Upper lobe of left lung (tissue), 6 donors: Measurements from ENCODE around the gene KIF15. TPM values are rescaled to one million over a fixed set of nuclear protein-coding genes. Genes with fewer than 3 reads are reported as not detected.

ENCODE experiments used
- ATAC-seq, 2 donors: fragments of 200-7000 bp; cut with Tn5 transposase; one replicate each; pipeline ENCODE4 v1.9.1; 2022; ENCODE audit warnings: mild to moderate bottlenecking in 2 of 2, moderate library complexity in 2 of 2; ENCODE audit not compliant: low FRiP score in 2 of 2
- DNase-seq, 2 donors: peaks; one replicate each; pipeline ENCODE4 v3.0.0-alpha.2; 2019 to 2020
- H3K27ac ChIP-seq, 4 donors: fragments of 200-600 bp; sonication (generic); one replicate each; pipeline ENCODE4 v1.5.1; 2016 to 2019
- H3K27me3 ChIP-seq, 4 donors: fragments of 200-600 bp; sonication (generic); one replicate each; pipeline ENCODE4 v1.5.1; 2017 to 2019
- H3K36me3 ChIP-seq, 4 donors: fragments of 200-600 bp; sonication (generic); one replicate each; pipeline ENCODE4 v1.5.1; 2016 to 2019
- H3K4me1 ChIP-seq, 4 donors: fragments of 200-600 bp; sonication (generic); one replicate each; pipeline ENCODE4 v1.5.1; 2018 to 2019
- H3K4me3 ChIP-seq, 4 donors: fragments of 200-600 bp; sonication (generic); one replicate each; pipeline ENCODE4 v1.5.1; 2017 to 2019; ENCODE audit warnings: mild to moderate bottlenecking in 2 of 4, moderate library complexity in 1 of 4
- H3K9me3 ChIP-seq, 4 donors: fragments of 200-600 bp; sonication (generic); one replicate each; pipeline ENCODE4 v1.5.1; 2018 to 2019
- EP300 ChIP-seq, 4 donors: sonication (generic); formaldehyde crosslinking; IDR thresholded peaks; one replicate each; pipeline ENCODE4 v1.5.1; 2017; ENCODE audit warnings: antibody characterized with exemption in 4 of 4, control low read depth in 2 of 4
- POLR2A ChIP-seq, 4 donors: fragments of 450-650 bp; IDR thresholded peaks; one replicate each; pipeline ENCODE4 v1.5.1; 2016 to 2017; ENCODE audit warnings: antibody characterized with exemption in 4 of 4, mild to moderate bottlenecking in 2 of 4
- POLR2AphosphoS5 ChIP-seq, 2 donors: sonication (generic); formaldehyde crosslinking; IDR thresholded peaks; one replicate each; pipeline ENCODE4 v1.5.1; 2017; ENCODE audit warnings: antibody characterized with exemption in 2 of 2
- WGBS, 2 donors: methylation state at CpG; one replicate each; pipeline ENCODE4 v1.1.5; 2017 to 2018; 5-methylcytosine and 5-hydroxymethylcytosine counted together
- total RNA-seq, 6 donors: library from RNA; depleted of rRNA in 4 of 6; stranded (reverse); fragments of >200 nt in 4 of 6; gene quantifications; one replicate each; pipeline versions ENCODE4 v1.1.0 to v1.2.1, GENCODE V29; 2016 to 2021
- TF ChIP-seq, protein P1 (sequence below), 6 experiments: fragments of 450-650 bp in 4 of 6; fragments of 200-600 bp in 2 of 6; sonication (generic) in 2 of 6; IDR thresholded peaks; one replicate each; pipeline ENCODE4 v1.5.1; 2016 to 2019; ENCODE audit warnings: antibody characterized with exemption in 6 of 6
- donor health status: DM: no; HTN: no; CAD: no; lungs with moderate emphysema.
- donor health status: DM: no; HTN: yes; CAD: no; lungs with severe emphysema.

Gene KIF15
- total RNA-seq, 6 donors from 2014 or later: 0.69 to 2.3 (median 0.89) TPM; not detected in 1

- WGBS, 2 donors: 72 to 74% methylated on average over 3 of the region's 3 CpGs
- Histone ChIP-seq H3K36me3 (no peaks in the 10 kb centered on the region), H3K4me3 (no peak overlapping the region), H3K27ac (no peak overlapping the region), H3K9me3 (no peaks in the 10 kb centered on the region), H3K4me1 (no peaks in the 10 kb centered on the region), H3K27me3 (no peaks in the 10 kb centered on the region)
- no peak for DNase-seq
- ATAC-seq: no peak
- TF ChIP-seq EP300 (IDR thresholded peaks at IDR 0.05) (no peak), POLR2AphosphoS5 (IDR thresholded peaks at IDR 0.05) (no peak), POLR2A (IDR thresholded peaks at IDR 0.05) (no peak)
- TF ChIP-seq, protein P1, sequence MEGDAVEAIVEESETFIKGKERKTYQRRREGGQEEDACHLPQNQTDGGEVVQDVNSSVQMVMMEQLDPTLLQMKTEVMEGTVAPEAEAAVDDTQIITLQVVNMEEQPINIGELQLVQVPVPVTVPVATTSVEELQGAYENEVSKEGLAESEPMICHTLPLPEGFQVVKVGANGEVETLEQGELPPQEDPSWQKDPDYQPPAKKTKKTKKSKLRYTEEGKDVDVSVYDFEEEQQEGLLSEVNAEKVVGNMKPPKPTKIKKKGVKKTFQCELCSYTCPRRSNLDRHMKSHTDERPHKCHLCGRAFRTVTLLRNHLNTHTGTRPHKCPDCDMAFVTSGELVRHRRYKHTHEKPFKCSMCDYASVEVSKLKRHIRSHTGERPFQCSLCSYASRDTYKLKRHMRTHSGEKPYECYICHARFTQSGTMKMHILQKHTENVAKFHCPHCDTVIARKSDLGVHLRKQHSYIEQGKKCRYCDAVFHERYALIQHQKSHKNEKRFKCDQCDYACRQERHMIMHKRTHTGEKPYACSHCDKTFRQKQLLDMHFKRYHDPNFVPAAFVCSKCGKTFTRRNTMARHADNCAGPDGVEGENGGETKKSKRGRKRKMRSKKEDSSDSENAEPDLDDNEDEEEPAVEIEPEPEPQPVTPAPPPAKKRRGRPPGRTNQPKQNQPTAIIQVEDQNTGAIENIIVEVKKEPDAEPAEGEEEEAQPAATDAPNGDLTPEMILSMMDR (IDR thresholded peaks at IDR 0.05): no peak
These were observed 128.7 kb downstream of the KIF15 start for GRCh38 chr3:44890258-44890657.

- Histone ChIP-seq H3K4me1 (no peaks in the 10 kb centered on the region), H3K36me3 (no peaks in the 10 kb centered on the region), H3K4me3 (no peak overlapping the region), H3K9me3 (no peaks in the 10 kb centered on the region), H3K27ac (no peak overlapping the region), H3K27me3 (no peaks in the 10 kb centered on the region)
- WGBS, 2 donors: 51 to 71% methylated on average over 3 of the region's 3 CpGs
- TF ChIP-seq POLR2AphosphoS5 (IDR thresholded peaks at IDR 0.05) (no peak), EP300 (IDR thresholded peaks at IDR 0.05) (no peak), POLR2A (IDR thresholded peaks at IDR 0.05) (no peak)
- TF ChIP-seq, protein P1 (IDR thresholded peaks at IDR 0.05): no peak
- DNase-seq: no peak
- ATAC-seq: no peak
These were observed 129.3 kb downstream of the KIF15 start for GRCh38 chr3:44890852-44891251.

DNA sequence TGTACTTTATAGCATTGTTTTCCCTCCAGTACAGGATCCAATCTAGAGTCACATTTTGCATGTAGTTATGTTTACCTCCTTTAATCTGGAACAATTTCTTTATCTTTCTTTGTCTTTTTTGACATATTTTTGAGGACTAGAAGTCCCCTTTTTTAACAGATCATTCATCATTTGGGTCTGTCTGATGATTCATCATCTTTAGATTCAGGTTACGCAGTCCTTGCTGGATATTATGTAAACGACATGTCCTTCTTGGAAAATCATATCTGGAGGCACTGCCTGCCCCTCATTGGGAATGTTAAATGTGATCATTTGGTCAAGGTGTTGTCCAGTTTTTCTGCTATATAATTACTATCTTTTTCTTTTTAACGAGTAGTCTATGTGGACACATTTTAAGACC, 131.1 kb downstream of the KIF15 start:
- 69 to 81% methylated on average over 3 of the region's 3 CpGs for WGBS, 2 donors
- Histone ChIP-seq H3K27ac (no peak overlapping the region), H3K9me3 (no peaks in the 10 kb centered on the region)

GRCh38 chr3:44893097-44893496, 131.5 kb downstream of the KIF15 start:
- no peak for DNase-seq
- no peaks in the 10 kb centered on the region for H3K9me3 ChIP-seq
- H3K4me3 ChIP-seq: no peak overlapping the region
- WGBS, 2 donors: 68 to 80% methylated on average over 2 of the region's 2 CpGs
- ATAC-seq: no peak
- H3K27me3 ChIP-seq: no peaks in the 10 kb centered on the region
- no peaks in the 10 kb centered on the region for H3K4me1 ChIP-seq
- H3K27ac ChIP-seq: no peak overlapping the region
- H3K36me3 ChIP-seq: no peaks in the 10 kb centered on the region
- TF ChIP-seq POLR2AphosphoS5 (IDR thresholded peaks at IDR 0.05): no peak
- no peak for TF ChIP-seq EP300 (IDR thresholded peaks at IDR 0.05)
- TF ChIP-seq, protein P1 (IDR thresholded peaks at IDR 0.05): no peak
- no peak for TF ChIP-seq POLR2A (IDR thresholded peaks at IDR 0.05)

More for the DNA sequence above, 131.1 kb downstream of the KIF15 start:
- H3K4me3 ChIP-seq: no peak overlapping the region
- no peaks in the 10 kb centered on the region for H3K4me1 ChIP-seq
- H3K36me3 ChIP-seq: no peaks in the 10 kb centered on the region
- no peaks in the 10 kb centered on the region for H3K27me3 ChIP-seq
- ATAC-seq (no peak), DNase-seq (no peak)
- TF ChIP-seq EP300 (IDR thresholded peaks at IDR 0.05) (no peak), POLR2AphosphoS5 (IDR thresholded peaks at IDR 0.05) (no peak), POLR2A (IDR thresholded peaks at IDR 0.05) (no peak)
- TF ChIP-seq, protein P1 (IDR thresholded peaks at IDR 0.05): no peak

DNA sequence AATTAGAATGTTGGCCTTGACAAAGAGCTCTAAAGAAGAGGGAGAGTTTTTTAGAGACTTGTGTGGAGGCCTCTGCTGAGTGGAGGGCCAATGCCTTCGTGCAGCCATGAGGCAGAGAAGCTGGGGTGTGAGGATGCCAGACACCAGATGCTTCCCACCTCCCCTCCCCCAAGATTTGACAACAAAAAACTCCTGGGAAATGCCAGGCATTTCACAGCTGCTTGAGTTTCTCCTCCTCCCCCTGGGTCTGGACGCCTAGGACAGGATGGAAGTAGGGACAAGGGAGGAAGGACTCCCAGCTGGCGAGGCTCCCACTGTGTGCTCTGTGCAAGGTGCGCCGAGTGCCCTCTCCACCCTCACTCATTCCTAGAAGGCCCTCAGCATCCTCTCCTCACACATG, 132.9 kb downstream of the KIF15 start:
- H3K9me3 ChIP-seq: no peaks in the 10 kb centered on the region
- no peaks in the 10 kb centered on the region for H3K4me1 ChIP-seq
- no peaks in the 10 kb centered on the region for H3K36me3 ChIP-seq
- ATAC-seq (no peak), DNase-seq (no peak)
- TF ChIP-seq POLR2A (IDR thresholded peaks at IDR 0.05) (no peak), EP300 (IDR thresholded peaks at IDR 0.05) (no peak), POLR2AphosphoS5 (IDR thresholded peaks at IDR 0.05) (no peak)
- TF ChIP-seq, protein P1 (IDR thresholded peaks at IDR 0.05): no peak
- H3K4me3 ChIP-seq: no peak overlapping the region
- H3K27me3 ChIP-seq: no peaks in the 10 kb centered on the region
- WGBS, 2 donors: 56 to 65% methylated on average over 5 of the region's 5 CpGs
- no peak overlapping the region for H3K27ac ChIP-seq
